ENCODE measurements around the gene DCANP1. TPM values are rescaled to one million over a fixed set of nuclear protein-coding genes. Genes with fewer than 3 reads are reported as not detected.
A peak's percentile ranks its signal among the peaks of the same experiment; 100 is the strongest.
"Not testable (repeated sequence)": the region's sequence is repeated elsewhere in the genome, so short reads cannot be mapped to it uniquely, and the experiment has no call there.

DCANP1 gene
- total RNA-seq, result not detected in 2 replicates

- no peak for DNase-seq (ENCODE audit: low read depth in 2 of 2)
Measured at GRCh38 chr5:135447298-135447929, at the start of gene DCANP1. TSS of gene DCANP1 (minus strand) at chr5:135447348. CDS start at chr5:135447108, 240 bp downstream.

- not testable (repeated sequence) for DNase-seq (ENCODE audit: low read depth in 2 of 2)
Measured at GRCh38 chr5:135495531-135495930, 48.4 kb upstream of the DCANP1 start.

DNA sequence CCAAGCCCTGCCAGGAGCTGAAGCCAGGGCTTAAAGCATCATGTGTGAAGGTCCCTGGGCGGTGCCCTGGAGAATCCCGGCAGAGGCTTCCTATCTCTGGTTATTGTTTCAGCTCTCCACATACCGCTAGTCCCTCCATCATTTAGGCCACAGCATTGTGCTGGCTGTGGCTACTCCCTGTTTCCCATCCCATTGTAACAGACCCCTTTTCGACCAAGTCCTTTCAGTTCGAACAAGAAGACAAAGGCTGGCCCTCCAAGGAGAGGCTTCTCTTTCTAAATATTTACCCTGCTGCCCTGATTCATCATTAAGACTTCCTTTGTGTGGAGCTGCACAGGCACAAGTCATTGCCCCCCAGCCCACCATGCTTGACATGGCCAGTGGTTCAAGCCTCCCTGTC is 47.0 kb upstream of the DCANP1 start:
- no peak for DNase-seq (ENCODE audit: low read depth in 2 of 2)

DNA sequence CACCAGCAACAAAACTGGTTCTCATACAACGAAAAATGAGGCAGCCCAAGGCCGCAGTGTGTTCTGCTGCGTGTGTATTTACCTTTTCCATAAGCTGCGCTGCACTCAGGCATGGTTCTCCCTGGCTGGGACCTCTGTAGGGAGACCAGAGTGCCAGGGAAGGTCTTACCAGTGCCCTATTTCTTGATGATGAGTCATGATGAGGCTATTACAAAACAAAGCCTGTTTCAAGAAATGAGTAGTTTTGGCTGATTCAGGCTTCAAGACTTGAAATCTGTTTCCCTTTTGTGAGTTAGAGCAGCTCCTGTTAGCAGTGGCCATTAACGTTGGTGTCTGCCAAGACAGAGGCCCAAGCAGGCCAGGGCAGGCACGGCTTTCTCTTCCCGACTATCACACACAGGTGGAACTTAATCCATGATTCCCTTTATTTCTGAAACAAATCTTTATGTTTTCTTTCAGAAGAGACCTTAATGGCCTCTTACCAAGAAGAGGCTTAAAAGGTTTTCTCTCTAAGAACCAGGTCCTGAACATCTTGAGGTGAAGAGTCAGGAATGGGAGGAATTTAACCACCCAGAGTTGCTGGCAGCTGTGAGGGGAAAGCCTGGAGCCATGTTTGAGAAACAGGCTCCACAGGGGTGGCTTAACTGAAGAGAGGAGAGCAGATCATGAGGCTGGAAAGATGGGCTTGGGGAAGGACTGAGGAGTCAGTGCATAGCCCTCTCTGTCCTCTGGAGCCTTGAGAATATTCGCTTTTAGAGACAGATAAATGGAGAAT is 46.4 kb upstream of the DCANP1 start:
- DNase-seq (ENCODE audit: low read depth in 2 of 2), result peak in 1 of 2 donors; percentile 9

GRCh38 chr5:135492319-135492626 is 45.1 kb upstream of the DCANP1 start:
- DNase-seq (ENCODE audit: low read depth in 2 of 2), result no peak

DNA sequence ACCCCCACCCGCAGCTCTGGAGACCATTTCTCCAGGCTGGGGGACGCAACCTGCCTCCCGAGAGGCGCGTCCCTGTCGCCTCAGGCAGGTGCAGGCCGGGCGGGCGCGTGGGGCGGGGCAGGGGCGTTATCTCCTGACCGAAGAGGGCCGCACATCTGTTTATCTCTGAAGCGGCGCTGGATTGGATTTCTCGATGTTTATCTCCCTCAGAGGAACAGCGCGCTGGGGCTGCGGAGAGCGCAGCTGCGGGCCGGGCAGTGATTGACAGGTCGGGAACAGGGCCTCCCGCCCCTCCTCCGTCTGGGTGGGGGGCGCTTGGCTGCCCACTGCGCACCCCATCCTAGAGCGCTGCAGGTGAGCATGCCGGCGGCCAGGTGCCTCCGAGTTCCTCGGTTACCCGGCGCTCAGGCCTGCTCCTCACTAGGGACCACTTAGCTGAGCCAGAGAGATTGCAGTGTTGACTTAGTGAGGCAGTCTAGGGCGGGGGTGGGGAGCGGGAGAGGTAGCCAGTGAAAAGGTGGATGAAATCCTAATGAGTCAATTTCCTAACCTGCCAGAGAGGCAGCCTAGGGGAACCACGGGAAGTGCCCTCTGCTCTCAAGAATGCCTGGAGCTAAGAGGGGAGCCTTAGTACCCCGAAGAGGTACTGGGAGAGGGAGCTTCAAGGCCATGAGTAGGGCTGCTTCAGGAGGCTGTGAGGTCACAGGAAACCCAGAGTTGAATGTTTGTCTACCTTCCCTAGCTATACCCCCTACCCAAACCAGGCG is 44.6 kb upstream of the DCANP1 start:
- DNase-seq (ENCODE audit: low read depth in 2 of 2), result no peak

GRCh38 chr5:135491038-135491551 is 43.9 kb upstream of the DCANP1 start:
- DNase-seq (ENCODE audit: low read depth in 2 of 2), result no peak

DNA sequence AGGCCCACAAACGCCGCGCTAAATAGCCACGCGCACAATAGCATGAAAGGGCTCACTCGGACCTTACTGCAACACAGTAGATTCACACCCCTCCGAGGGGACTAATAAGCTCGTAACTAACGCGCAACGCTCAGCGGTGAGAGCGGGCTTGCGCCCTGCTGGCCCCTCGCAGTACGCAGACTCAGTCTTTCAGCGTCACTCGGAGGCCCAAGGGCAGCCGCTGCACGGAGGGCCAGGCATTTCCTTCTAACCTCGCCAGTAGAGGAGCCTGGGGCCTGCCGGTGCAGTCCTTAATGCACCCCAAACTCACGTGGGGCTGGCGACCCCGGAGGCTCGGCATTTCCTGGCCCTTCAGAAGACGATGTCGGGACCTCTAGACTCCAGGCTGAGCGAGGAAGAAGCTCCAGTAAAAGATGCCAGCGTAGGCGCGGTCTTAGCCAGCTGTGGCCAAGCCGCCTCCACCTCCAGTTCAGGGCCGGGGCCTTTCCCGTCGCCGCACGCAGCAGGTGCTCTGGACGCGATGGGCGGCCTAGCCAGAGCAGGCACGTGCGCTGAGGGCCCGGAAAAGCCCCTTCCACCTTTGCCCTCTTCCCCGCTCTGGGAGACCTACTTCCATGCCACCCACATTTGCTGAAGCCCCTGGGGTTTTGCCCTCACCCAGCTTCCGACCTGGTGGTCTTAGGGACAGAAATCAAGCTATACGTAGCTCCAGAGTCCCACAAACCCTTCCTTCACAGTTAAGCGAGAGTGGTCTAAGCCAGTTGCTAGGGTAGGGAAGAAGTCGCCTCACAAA is 43.3 kb upstream of the DCANP1 start:
- no peak for DNase-seq (ENCODE audit: low read depth in 2 of 2)

- no peak for DNase-seq (ENCODE audit: low read depth in 2 of 2)
Measured at GRCh38 chr5:135489466-135490244, 42.5 kb upstream of the DCANP1 start.

DNA sequence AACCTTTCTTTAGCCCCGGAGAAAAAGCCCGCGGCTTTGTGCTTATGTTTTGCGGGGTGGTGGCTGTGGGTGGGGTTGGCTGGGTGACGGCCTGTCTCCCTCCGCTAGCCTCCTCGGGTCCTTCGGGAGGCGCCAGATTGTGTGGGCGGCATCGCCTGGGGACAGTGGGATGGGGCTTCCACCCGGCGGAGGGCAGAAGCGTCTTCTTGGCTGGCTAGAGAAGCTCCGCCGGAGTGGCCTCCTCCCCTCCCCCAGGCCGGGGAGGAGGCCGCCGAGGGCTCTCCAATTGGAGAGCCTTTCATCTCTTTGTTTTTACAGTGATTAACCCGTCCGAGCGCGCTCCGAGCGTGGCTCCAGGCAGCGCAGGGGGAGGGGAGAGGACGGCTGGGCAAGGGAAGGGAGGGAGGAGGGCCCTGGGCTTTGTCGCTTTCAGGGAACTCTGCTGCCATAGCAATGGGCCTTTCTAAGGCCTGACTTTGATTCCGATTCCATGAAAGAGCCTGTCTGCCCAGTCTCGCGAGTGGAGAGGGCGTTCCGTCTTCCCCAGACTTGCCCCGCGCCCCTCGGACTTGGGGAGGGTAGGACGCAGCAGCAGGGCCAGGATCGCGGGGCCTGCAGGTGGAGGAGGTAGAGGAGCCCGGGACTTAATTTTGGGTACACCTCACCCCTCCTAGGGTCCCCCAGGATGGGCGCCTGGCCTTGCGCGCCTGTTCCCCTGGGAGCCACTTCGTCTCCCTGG is 41.7 kb upstream of the DCANP1 start:
- peak in 1 of 2 donors; percentile 11 for DNase-seq (ENCODE audit: low read depth in 2 of 2)

DNA sequence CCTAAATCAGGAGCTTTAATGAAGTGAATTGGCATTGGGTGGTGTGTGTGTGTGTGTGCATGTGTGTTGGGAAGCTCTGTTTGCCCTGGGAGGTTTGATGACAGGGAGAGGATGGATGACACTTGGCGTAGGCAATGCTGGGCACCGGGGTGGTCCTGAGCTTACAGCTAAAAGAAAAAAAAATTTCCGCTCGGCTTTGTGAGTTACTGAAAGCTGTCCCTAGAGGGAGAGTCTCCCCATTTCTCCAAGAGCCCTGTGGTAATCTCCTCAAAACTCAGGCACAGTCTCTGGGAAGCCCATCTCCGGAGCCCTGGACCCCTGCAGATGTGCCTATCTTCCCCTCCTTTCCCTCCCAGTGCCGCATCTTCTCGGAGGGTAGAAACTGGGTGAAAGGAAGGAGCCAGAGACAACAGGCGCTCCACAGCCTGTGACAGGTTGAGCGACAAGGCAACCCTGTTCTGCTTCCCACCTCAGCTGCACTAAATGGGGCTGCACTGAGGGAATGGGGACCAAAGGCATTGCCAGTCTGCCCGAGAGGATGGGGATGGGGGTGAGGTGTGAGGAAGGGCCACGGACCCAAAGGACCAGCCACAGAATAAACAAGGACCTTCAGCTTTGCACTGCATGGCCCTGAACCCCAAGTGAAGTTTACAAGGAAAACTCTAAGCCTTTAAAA is 40.8 kb upstream of the DCANP1 start:
- no peak for DNase-seq (ENCODE audit: low read depth in 2 of 2)

DNA sequence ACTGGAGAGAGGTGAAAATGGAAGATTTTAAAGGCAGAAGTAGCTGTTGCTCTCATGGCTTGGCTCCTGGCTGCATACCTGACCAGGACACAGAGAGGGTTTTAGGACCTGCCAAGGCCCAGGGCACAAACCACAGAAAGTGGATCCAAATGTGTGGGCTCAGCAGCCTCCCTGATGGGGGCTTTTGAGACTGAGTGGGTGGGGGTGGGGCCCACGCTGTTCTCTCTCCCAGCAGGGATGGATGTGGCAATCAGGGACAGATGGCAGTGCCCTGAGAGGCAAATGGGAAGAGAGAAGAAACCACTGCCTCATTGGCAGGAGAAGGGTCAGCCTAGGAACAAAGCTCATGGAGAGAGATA is 39.9 kb upstream of the DCANP1 start:
- no peak for DNase-seq (ENCODE audit: low read depth in 2 of 2)

GRCh38 chr5:135486131-135487036 is 39.2 kb upstream of the DCANP1 start:
- no peak for DNase-seq (ENCODE audit: low read depth in 2 of 2)

- no peak for DNase-seq (ENCODE audit: low read depth in 2 of 2)
Measured at GRCh38 chr5:135484674-135485086, 37.5 kb upstream of the DCANP1 start.

DNA sequence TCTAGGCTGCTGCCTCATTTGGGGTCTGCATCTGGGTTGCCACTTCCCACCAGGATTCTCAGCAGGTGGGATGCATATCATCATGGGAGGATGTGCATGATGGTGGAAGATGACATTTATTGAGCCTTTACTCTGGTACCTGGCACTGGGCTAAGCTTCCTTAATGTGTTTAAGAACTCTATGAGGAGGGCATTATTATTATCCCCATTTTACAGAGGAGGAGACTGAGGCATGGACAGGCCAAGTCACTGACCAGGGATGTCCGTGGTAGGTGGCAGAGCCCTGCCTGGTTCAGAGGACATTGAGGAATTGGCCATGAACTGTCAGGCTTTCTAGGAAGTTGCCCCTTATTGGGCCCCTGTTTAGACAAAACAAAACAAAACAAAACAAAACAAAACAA is 36.1 kb upstream of the DCANP1 start:
- no peak for DNase-seq (ENCODE audit: low read depth in 2 of 2)

GRCh38 chr5:135482381-135482933 is 35.3 kb upstream of the DCANP1 start:
- DNase-seq (ENCODE audit: low read depth in 2 of 2), result no peak

- no peak for DNase-seq (ENCODE audit: low read depth in 2 of 2)
Measured at GRCh38 chr5:135481909-135482311, 34.8 kb upstream of the DCANP1 start.

- no peak for DNase-seq (ENCODE audit: low read depth in 2 of 2)
Measured at GRCh38 chr5:135481387-135481786, 34.2 kb upstream of the DCANP1 start.
